Spleen (tissue), 11 donors: Measurements from ENCODE around the gene WDR43. TPM values are rescaled to one million over a fixed set of nuclear protein-coding genes. Genes with fewer than 3 reads are reported as not detected.

Experiments
- DNase-seq: peaks from one replicate; pipeline ENCODE4 v3.0.0-alpha.2; 2020
- H3K27ac ChIP-seq, 8 donors: fragments of 200-600 bp; sonication (generic) in 7 of 8; 1 replicate in 4 of 8; 2 replicates in 4 of 8; pipeline versions ENCODE4 v1.5.0 to v1.8.0; 2016 to 2021; ENCODE audit warnings: inconsistent platforms in 4 of 8, mild to moderate bottlenecking in 4 of 8, moderate library complexity in 1 of 8
- H3K27me3 ChIP-seq, 7 donors: fragments of 200-600 bp; sonication (generic) in 6 of 7; replicated peaks in 1 of 7; 1 replicate in 4 of 7; 2 replicates in 3 of 7; pipeline versions ENCODE4 v1.5.0 to v1.8.0; 2016 to 2021; ENCODE audit warnings: inconsistent platforms in 3 of 7, mild to moderate bottlenecking in 1 of 7
- H3K36me3 ChIP-seq, 6 donors: fragments of 200-600 bp; sonication (generic) in 5 of 6; 1 replicate in 4 of 6; 2 replicates in 2 of 6; pipeline versions ENCODE4 v1.5.0 to v1.8.0; 2016 to 2021; ENCODE audit warnings: inconsistent platforms in 2 of 6
- H3K4me1 ChIP-seq, 6 donors: fragments of 200-600 bp; sonication (generic) in 5 of 6; 1 replicate in 3 of 6; 2 replicates in 3 of 6; pipeline versions ENCODE4 v1.5.0 to v1.8.0; 2016 to 2021; ENCODE audit warnings: inconsistent platforms in 3 of 6
- H3K4me3 ChIP-seq, 8 donors: fragments of 200-600 bp; sonication (generic) in 7 of 8; 1 replicate in 4 of 8; 2 replicates in 4 of 8; pipeline versions ENCODE4 v1.5.0 to v1.8.0; 2016 to 2021; ENCODE audit warnings: inconsistent platforms in 4 of 8, mild to moderate bottlenecking in 4 of 8, moderate library complexity in 2 of 8
- H3K9me3 ChIP-seq, 8 donors: fragments of 200-600 bp; sonication (generic) in 7 of 8; 1 replicate in 4 of 8; 2 replicates in 4 of 8; pipeline versions ENCODE4 v1.5.0 to v1.8.0; 2016 to 2021; ENCODE audit warnings: inconsistent platforms in 4 of 8
- POLR2A ChIP-seq, 3 donors: fragments of 450-650 bp; IDR thresholded peaks; one replicate each; pipeline ENCODE4 v1.5.1; 2017; ENCODE audit warnings: antibody characterized with exemption in 3 of 3, mild to moderate bottlenecking in 1 of 3
- POLR2AphosphoS5 ChIP-seq, 3 donors: sonication (generic); formaldehyde crosslinking; IDR thresholded peaks; one replicate each; pipeline ENCODE4 v1.5.1; 2017; ENCODE audit warnings: antibody characterized with exemption in 3 of 3
- WGBS, 5 donors: extraction: QIAGEN DNeasy Blood & Tissue Kit in 3 of 5; methylation state at CpG; one replicate each; pipeline versions ENCODE4 v1.1.5 to v1.1.7; 2013 to 2018; 5-methylcytosine and 5-hydroxymethylcytosine counted together
- intact Hi-C: fragments of 100-400 bp; cut with DNase I; formaldehyde crosslinking; loops from one replicate; pipeline ENCODE4 v1.15.0; 2023; ENCODE audit warnings: low total_unique reads
- polyA plus RNA-seq, 3 donors: library from polyadenylated mRNA; stranded (reverse); fragments of 200-250 nt; gene quantifications; one replicate each; pipeline ENCODE4 v1.2.1, GENCODE V29; 2013
- small RNA-seq, 4 donors: library from RNA; depleted of rRNA; stranded (forward); fragments of <200 nt; gene quantifications; one replicate each; pipeline ENCODE3, GENCODE V24; 2016
- total RNA-seq, 7 donors: library from RNA; depleted of rRNA in 3 of 7; stranded (reverse); fragments of >200 nt in 3 of 7; fragmentation: NEBNext Ultra II Directional in 4 of 7; extraction: Animal tissue kit (Norgen Biotek cat#: 25700) in 4 of 7; gene quantifications; one replicate each; pipeline versions ENCODE4 v1.1.0 to v1.2.1, GENCODE V29; 2016 to 2021
- TF ChIP-seq, protein P1 (sequence below), 11 experiments: fragments of 200-600 bp in 7 of 11; fragments of 450-650 bp in 4 of 11; sonication (generic) in 4 of 11; IDR thresholded peaks in 8 of 11; conservative IDR thresholded peaks in 3 of 11; 1 replicate in 7 of 11; 2 replicates in 4 of 11; pipeline versions ENCODE4 v1.4.0 to v1.8.0; 2016 to 2021; ENCODE audit warnings: antibody characterized with exemption in 11 of 11, inconsistent platforms in 4 of 11, mild to moderate bottlenecking in 1 of 11
- donor health status: healthy with polysubstance abuse.
- donor health status: DM: no; HTN: no; CAD: no; lungs with moderate emphysema.
- donor health status: DM: no; HTN: no; CAD: no.
- donor health status: Bipolar disorder and iron deficiency.
- donor health status: healthy.
- donor health status: DM: no; HTN: no; CAD: no.
- donor health status: DM: yes; HTN: yes; CAD: no.

The WDR43 gene
- total and polyA plus RNA-seq, 10 donors, result 10.8 to 49.8 (median 36.5) TPM

DNA sequence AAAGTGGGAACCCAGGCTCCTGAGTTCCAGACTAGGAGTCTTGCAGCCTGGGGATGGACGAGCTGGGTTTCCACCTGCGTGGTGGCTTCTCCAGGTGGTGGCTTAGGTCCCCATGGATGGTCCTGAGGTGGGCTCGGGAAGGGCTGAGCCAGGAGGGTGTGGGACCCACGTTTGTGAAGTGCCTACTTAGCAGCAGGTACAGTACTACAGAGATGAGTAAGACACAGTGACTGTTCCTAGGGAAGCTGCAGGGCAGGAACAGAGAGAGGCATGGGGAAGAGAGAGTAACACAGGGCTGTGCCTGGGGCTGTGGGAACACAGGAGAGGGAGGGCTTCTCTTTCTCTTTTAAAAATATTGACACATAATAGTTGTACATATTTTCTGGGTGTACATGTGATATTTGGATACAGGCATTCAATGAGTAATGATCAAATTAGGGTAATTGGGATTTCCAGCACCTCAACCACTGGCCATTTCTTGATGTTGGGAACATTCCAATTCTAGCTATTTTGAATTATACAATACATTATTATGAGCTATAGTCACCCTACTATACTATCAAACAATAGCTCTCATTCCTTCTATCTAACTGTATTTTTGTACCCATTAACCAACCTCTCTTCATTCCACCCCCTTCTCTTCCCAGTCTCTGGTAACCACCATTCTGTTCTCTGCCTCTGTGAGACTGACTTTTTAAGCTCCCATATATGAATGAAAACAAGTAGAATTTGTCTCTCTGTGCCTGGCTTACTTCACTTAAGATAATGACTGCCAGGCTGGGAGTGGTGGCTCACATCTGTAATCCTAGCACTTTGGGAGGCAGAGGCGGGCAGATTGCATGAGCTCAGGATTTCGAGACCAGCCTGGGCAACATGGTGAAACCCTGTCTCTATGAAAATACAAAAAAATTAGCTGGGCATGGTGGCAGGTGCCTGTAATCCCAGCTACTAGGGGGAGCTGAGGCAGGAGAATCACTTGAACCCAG is 101.6 kb downstream of the WDR43 start:
- Histone ChIP-seq H3K4me1 (peaks cover 0 to 19% (median 12%) of the 10 kb centered on the region in 6 donors), H3K4me3 (no peak overlapping the region), H3K36me3 (no peaks in the 10 kb centered on the region), H3K27me3 (no peaks in the 10 kb centered on the region), H3K27ac (peak overlapping the region in 2 of 8 donors; percentile 33 to 54), H3K9me3 (no peaks in the 10 kb centered on the region)
- no peak for TF ChIP-seq POLR2AphosphoS5 (IDR thresholded peaks at IDR 0.05)
- TF ChIP-seq, protein P1, sequence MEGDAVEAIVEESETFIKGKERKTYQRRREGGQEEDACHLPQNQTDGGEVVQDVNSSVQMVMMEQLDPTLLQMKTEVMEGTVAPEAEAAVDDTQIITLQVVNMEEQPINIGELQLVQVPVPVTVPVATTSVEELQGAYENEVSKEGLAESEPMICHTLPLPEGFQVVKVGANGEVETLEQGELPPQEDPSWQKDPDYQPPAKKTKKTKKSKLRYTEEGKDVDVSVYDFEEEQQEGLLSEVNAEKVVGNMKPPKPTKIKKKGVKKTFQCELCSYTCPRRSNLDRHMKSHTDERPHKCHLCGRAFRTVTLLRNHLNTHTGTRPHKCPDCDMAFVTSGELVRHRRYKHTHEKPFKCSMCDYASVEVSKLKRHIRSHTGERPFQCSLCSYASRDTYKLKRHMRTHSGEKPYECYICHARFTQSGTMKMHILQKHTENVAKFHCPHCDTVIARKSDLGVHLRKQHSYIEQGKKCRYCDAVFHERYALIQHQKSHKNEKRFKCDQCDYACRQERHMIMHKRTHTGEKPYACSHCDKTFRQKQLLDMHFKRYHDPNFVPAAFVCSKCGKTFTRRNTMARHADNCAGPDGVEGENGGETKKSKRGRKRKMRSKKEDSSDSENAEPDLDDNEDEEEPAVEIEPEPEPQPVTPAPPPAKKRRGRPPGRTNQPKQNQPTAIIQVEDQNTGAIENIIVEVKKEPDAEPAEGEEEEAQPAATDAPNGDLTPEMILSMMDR (IDR thresholded peaks at IDR 0.05 in 8 of 11, conservative IDR thresholded peaks at IDR 0.05 in 3 of 11), result no peak
- no peak for TF ChIP-seq POLR2A (IDR thresholded peaks at IDR 0.05)
- 64 to 79% (median 72%) methylated on average over 5 to 6 of the region's 6 CpGs for WGBS, 5 donors
- peak; percentile 38 for DNase-seq
- intact Hi-C loops, result no loop called here

DNA sequence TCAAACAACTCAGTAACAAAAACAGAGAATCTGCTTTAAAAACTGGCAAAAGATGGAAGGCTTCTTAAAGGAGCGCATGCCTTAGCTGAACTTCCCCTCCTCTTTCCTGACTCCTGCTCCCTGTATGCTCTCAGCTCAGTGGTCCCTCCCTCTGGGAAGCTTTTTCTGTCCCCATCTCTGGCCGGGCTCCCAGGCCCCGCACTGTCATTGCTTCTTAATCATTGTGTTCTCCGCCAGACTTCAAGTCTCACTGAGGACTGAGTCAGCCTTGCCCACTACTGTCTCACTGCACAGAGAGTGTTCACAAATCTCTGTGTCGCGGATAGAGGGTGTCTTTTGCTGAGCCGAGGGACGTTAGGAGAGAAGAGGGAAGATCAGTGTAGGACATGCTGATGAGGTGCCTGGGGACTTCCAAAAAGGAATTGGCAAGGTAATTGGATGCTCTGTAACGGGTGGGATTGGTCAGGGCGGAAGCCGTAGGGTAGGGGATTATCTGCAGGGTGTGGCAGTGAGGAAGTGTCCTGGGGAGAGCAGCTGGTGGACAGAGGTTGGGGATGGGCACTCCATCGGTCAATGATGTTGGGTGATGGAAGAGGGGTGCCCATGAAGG is 102.9 kb downstream of the WDR43 start:
- WGBS, 5 donors, result 58 to 81% (median 75%) methylated on average over 12 of the region's 12 CpGs
- Histone ChIP-seq H3K4me1 (peaks cover 0 to 26% (median 12%) of the 10 kb centered on the region in 6 donors), H3K4me3 (peak overlapping the region in 3 of 8 donors; percentile 13 to 44 (median 16)), H3K27ac (peak overlapping the region in 5 of 8 donors; percentile 29 to 59 (median 37)), H3K27me3 (no peaks in the 10 kb centered on the region), H3K9me3 (no peaks in the 10 kb centered on the region), H3K36me3 (no peaks in the 10 kb centered on the region)
- intact Hi-C loops, result no loop called here
- peak; percentile 38 for DNase-seq
- TF ChIP-seq, protein P1 (IDR thresholded peaks at IDR 0.05 in 8 of 11, conservative IDR thresholded peaks at IDR 0.05 in 3 of 11), result no peak
- peak in 2 of 3 donors; percentile 33 to 52 for TF ChIP-seq POLR2AphosphoS5 (IDR thresholded peaks at IDR 0.05)

Small RNA genes lying within 50 kb of the gene (small RNA-seq; reads per million reads assigned to genes)
- gene RF00019, result 0 reads per million in 4 donors
- 10.8 to 16.0 (median 14.3) reads per million in 4 donors for gene SNORD53
- 3,334 to 6,928 (median 4,972) reads per million in 4 donors for gene SNORD53B
- gene SNORD92, result 451 to 842 (median 650) reads per million in 4 donors

Other genes starting within 250 kb of the WDR43 start
- gene PPP1CB, start 142.8 kb upstream of the WDR43 start, total RNA-seq, result 100 to 1,000 TPM; 162 to 244 (median 214) TPM
- gene PPP1CB, start 142.8 kb upstream of the WDR43 start, polyA plus RNA-seq, result 10 to 100 TPM; 40.4 to 65.1 (median 64.6) TPM
- gene SPDYA, start 83.8 kb upstream of the WDR43 start, total RNA-seq, result 1 to 10 TPM in 5 of 7 donors, under 1 TPM in 2; 0.60 to 2.8 (median 1.9) TPM
- gene SPDYA, start 83.8 kb upstream of the WDR43 start, polyA plus RNA-seq, result under 1 TPM; 0.06 to 0.17 (median 0.13) TPM
- 10 to 100 TPM; 12.3 to 16.1 (median 15.1) TPM for gene TRMT61B, start 24.4 kb upstream of the WDR43 start, total RNA-seq
- 10 to 100 TPM; 24.5 to 30.2 (median 26.5) TPM for gene TRMT61B, start 24.4 kb upstream of the WDR43 start, polyA plus RNA-seq
- 10 to 100 TPM in 4 of 7 donors, 1 to 10 TPM in 3; 3.1 to 19.9 (median 11.7) TPM for gene TOGARAM2, start 86.6 kb downstream of the WDR43 start, total RNA-seq
- 1 to 10 TPM; 3.0 to 9.0 (median 7.4) TPM for gene TOGARAM2, start 86.6 kb downstream of the WDR43 start, polyA plus RNA-seq
- gene PCARE, start 179.9 kb downstream of the WDR43 start, total RNA-seq, result not detected
- gene PCARE, start 179.9 kb downstream of the WDR43 start, polyA plus RNA-seq, result not detected
- 10 to 100 TPM; 25.0 to 68.8 (median 33.8) TPM for gene CLIP4, start 220.7 kb downstream of the WDR43 start, total RNA-seq
- gene CLIP4, start 220.7 kb downstream of the WDR43 start, polyA plus RNA-seq, result 1 to 10 TPM; 4.1 to 7.3 (median 5.8) TPM